Hypothalamus (tissue), 51 donors: Measurements from ENCODE around the gene MADCAM1.

Source experiments
- DNase-seq, 51 donors: peaks; one replicate each; lab custom pipeline; 2025; lab: John Stamatoyannopoulos, UW

MADCAM1 gene

GRCh38 chr19:485583-486236 lies 10.6 kb upstream of the MADCAM1 start:
- peak; percentile 35 to 97 (median 85) for DNase-seq

DNA sequence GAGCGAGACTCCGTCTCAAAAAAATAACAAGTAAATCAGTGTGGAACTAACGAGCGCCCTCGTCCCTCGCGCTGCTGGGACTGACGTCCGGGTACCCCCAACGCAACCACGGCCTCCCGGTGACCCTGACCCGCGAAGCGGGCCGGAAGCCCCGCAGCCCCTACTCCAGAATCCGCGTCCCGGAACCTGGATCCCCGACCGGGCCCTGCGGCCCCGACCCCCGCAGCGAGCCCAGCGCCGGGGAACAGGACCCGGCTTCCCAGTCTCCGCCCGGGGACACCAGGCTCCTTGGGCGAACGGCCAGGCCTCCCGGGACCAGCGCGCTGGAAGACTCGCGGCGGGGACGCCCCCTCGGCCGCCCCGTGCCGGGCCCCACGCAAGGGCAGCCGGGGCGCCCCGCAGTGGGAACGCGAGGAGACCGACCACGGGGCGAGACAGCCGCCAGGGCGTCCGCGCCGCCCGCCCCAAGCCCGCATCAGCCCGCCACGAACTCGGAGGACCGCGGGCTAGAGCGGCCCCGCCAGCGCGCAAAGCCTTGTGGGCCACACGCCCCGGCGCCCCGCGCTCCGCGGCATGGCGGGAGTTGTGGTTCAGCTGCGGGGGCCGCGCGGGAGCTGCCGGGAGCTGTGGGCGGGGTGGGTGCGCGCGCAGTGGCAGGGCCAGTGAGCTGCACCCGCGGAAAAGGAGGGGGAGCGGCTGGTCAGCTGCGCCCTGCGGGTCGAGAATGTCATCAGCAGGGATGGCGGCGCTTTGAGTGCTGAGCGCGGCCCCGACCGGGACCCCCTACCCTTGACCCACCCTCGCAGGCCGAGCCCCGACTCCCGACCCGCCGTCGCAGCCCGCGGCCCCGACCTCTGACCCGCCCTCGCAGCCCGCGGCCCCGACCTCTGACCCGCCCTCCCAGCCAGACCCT lies 7.5 kb upstream of the MADCAM1 start:
- DNase-seq: peak; percentile 57 to 99 (median 92)

- DNase-seq: peak in 19 of 51 donors; percentile 36 to 80 (median 63)
Observed at GRCh38 chr19:489418-490196, 6.7 kb upstream of the MADCAM1 start.

DNA sequence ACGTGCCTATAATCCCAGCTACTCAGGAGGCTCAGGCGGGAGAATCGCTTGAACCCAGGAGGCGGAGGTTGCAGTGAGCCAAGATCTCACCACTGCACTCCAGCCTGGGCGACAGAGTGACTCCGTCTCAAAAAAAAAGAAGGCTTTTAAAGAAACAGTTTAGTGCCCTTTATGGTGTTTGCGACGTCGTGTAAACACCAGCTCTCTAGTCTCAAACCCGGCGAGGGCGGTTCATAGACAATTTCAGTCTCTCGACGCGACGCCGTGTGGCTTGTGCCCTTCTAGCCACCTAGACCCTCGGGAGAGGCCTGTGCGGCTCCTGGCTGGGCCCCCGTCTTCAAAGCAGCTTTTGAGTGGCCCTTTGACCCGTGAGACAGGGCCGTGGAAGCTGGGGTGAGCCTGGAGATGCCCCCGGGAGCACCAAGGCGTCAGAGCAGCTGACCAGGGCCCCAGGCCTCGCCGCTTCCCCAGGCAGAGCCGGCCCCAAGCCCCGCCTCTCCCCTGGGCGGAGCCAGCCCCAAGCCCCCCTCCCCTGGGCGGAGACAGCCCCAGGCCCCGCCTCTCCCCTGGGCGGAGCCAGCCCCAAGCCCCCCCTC lies 5.0 kb upstream of the MADCAM1 start:
- peak in 4 of 51 donors; percentile 16 to 26 (median 20) for DNase-seq

- no peak for DNase-seq
Observed at GRCh38 chr19:492091-492531, 4.2 kb upstream of the MADCAM1 start.

- no peak for DNase-seq
Observed at GRCh38 chr19:493391-494170, 2.7 kb upstream of the MADCAM1 start.

GRCh38 chr19:494171-495080 lies 1.9 kb upstream of the MADCAM1 start:
- no peak for DNase-seq

DNA sequence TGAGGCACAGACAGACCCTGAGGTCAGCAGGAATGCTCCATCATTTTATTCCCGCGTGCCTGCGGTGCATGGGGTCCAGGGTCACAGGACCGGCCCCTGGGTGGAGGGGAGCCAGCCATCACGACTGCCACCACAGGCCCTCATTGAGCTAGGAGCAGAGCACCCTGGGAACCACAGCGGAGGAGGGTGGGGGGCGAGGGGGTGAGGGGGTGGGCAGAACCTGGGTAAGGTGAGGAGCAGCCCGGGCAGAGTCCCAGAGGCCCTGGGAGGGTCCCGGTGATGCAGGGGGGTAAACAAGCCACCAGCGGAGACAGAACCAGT lies 1.2 kb upstream of the MADCAM1 start:
- DNase-seq: no peak

- peak in 6 of 51 donors; percentile 9 to 48 (median 18) for DNase-seq
Observed at GRCh38 chr19:495402-496111, 729 bp upstream of the MADCAM1 start.

- no peak for DNase-seq
Observed at GRCh38 chr19:496986-497385, 700 bp downstream of the MADCAM1 start.

GRCh38 chr19:497491-497868 lies 1.2 kb downstream of the MADCAM1 start:
- no peak for DNase-seq

GRCh38 chr19:497869-498510 lies 1.7 kb downstream of the MADCAM1 start:
- no peak for DNase-seq

DNA sequence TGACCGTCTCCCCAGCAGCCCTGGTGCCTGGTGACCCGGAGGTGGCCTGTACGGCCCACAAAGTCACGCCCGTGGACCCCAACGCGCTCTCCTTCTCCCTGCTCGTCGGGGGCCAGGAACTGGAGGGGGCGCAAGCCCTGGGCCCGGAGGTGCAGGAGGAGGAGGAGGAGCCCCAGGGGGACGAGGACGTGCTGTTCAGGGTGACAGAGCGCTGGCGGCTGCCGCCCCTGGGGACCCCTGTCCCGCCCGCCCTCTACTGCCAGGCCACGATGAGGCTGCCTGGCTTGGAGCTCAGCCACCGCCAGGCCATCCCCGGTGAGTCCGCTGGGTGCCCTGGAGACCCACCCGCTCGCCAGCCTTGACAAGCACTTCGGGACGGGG lies 2.2 kb downstream of the MADCAM1 start:
- no peak for DNase-seq

GRCh38 chr19:498977-499623 lies 2.8 kb downstream of the MADCAM1 start:
- DNase-seq: no peak

GRCh38 chr19:501646-502045 lies 5.4 kb downstream of the MADCAM1 start:
- DNase-seq: no peak

GRCh38 chr19:504616-505015 lies 8.3 kb downstream of the MADCAM1 start:
- no peak for DNase-seq
